ENCODE data around the gene APOH. TPM values are rescaled to one million over a fixed set of nuclear protein-coding genes. Genes with fewer than 3 reads are reported as not detected.

The APOH gene, protein sequence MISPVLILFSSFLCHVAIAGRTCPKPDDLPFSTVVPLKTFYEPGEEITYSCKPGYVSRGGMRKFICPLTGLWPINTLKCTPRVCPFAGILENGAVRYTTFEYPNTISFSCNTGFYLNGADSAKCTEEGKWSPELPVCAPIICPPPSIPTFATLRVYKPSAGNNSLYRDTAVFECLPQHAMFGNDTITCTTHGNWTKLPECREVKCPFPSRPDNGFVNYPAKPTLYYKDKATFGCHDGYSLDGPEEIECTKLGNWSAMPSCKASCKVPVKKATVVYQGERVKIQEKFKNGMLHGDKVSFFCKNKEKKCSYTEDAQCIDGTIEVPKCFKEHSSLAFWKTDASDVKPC
- total RNA-seq (2021; fragmentation: NEBNext Ultra II Directional; extraction: Animal tissue kit (Norgen Biotek cat#: 25700)) (not detected in 2 replicates), polyA plus RNA-seq (2011; rRNA removed) (not detected in 2 replicates), polyA minus RNA-seq (2011; rRNA and poly(A)+ RNA removed) (not detected in 2 replicates)
- polyA plus RNA-seq (2011; cell fraction: cytosol; rRNA removed) = 0.30 TPM
- polyA plus RNA-seq (2011; cell fraction: nucleus; rRNA removed) = not detected
- not detected in 4 replicates for polyA plus RNA-seq (2012, experiment 1 of 2)
- polyA plus RNA-seq (2012, experiment 2 of 2) = not detected
- not detected for polyA plus RNA-seq (2013, experiment 1 of 2)
- polyA plus RNA-seq (2013, experiment 2 of 2) = not detected
- polyA minus RNA-seq (2011; cell fraction: cytosol; rRNA and poly(A)+ RNA removed) = not detected
- polyA minus RNA-seq (2011; cell fraction: nucleus; rRNA and poly(A)+ RNA removed) = not detected
- long read RNA-seq, experiment 1 = 0 reads
- long read RNA-seq, experiment 2 = 0 reads

DNA sequence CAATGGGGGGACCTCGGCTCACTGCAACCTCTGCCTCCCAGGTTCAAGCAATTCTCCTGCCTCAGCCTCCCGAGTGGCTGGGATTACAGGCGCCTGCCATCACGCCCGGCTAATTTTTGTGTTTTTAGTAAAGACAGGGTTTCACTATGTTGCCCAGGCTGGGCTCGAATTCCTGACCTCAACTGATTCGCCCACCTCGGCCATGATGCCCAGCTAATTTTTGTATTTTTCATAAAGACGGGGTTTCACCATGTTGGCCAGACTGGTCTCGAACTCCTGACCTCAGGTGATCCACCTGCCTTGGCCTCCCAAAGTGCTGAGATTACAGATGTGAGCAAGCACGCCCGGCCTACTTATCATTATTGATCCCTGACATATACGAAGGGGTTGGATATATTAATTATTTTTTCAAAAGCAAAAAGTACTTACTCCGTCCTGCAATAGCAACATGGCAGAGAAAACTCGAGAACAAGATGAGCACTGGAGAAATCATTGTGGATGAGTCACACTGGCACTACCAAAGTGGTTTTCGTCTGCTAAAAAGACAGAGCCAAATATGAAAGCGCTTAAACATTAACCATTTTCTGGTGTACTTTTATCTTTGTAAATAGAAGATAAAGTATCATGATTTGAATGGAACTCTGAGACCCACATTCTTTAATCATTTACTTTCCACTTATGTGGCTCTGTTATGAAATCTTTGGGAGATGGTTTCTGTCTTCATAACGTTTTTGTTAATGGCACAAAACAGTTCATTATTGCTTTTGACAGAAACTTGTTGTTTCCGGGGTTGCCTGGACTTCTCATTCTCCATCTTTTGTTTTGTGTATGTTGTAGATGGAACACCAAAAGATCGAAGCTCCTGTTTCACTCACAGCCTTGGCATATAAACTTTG is at the start of gene APOH:
Gene APOH, minus strand, starts transcription at position 529 of the 896 bp plus-strand sequence. Its CDS starts 36 bp downstream, at position 493.
- H3K4ac ChIP-seq (replicated peaks; ENCODE audit: insufficient read length, low read depth, low read length) = no peak within 1 kb of the TSS
- no peak within 1 kb of the TSS for H3K4me2 ChIP-seq (ENCODE audit: insufficient read depth in 1 of 2, low read depth in 2 of 2, low read length in 2 of 2)
- H3K27ac ChIP-seq (ENCODE audit: low read depth, low read length) = no peak within 1 kb of the TSS
- no peaks in the 10 kb centered on the region for H3K79me2 ChIP-seq (ENCODE audit: control insufficient read depth in 1 of 2, insufficient read depth in 2 of 2, low read length in 2 of 2)
- no peak within 1 kb of the TSS for H2BK120ac ChIP-seq (replicated peaks; ENCODE audit: low read depth, low read length)
- H4K91ac ChIP-seq (replicated peaks; ENCODE audit: insufficient read length, low read length) = no peak within 1 kb of the TSS
- H3K36me3 ChIP-seq (ENCODE audit: control insufficient read depth in 2 of 4, insufficient read depth in 4 of 4, low read length in 3 of 4) = no peaks in the 10 kb centered on the region
- ChIA-PET POLR2A (ENCODE audit: partially characterized antibody) (no interaction called here), CTCF (ENCODE audit: partially characterized antibody) (interaction anchor here (1.1 kb wide), 1 partner anchor 495 kb away, joined by 3 read pairs; no protein-coding TSS in a partner anchor)
- no peak within 1 kb of the TSS for H3K14ac ChIP-seq (ENCODE audit: insufficient read length)
- 90% methylated on average over 20 of the region's 20 CpGs; no CpG with 5 or more reads in 1 of the 2 experiments for WGBS, 2 experiments (ENCODE audit: extremely low coverage in 1 of 2, insufficient coverage in 1 of 2, insufficient read length in 1 of 2, insufficient replicate concordance in 2 of 2, low coverage in 1 of 2, low lambda C conversion rate in 2 of 2, missing lambda C conversion rate in 1 of 2)
- H2BK5ac ChIP-seq (ENCODE audit: low read depth, low read length) = no peak within 1 kb of the TSS
- H3K23ac ChIP-seq (ENCODE audit: insufficient read length) = no peak within 1 kb of the TSS
- H3K27me3 ChIP-seq (replicated peaks in 1 of 4; ENCODE audit: control insufficient read depth in 3 of 4, extremely low read depth in 1 of 4, insufficient read depth in 3 of 4, low read length in 3 of 4) = no peaks in the 10 kb centered on the region
- H3K9ac ChIP-seq (replicated peaks in 1 of 4; ENCODE audit: extremely low read depth in 1 of 4, low read depth in 3 of 4, low read length in 3 of 4) = no peak within 1 kb of the TSS
- H3K9me3 ChIP-seq (ENCODE audit: insufficient read depth in 2 of 2, low read depth in 1 of 2, low read length in 1 of 2) = no peaks in the 10 kb centered on the region
- no peak within 1 kb of the TSS for H4K5ac ChIP-seq (ENCODE audit: insufficient read length, low read depth, low read length)
- no peak within 1 kb of the TSS for H2BK20ac ChIP-seq (ENCODE audit: low read length)
- H2BK15ac ChIP-seq (ENCODE audit: low read length) = no peak within 1 kb of the TSS
- DNase-seq (ENCODE audit: low read depth in 1 of 2, low spot score in 2 of 2) = no peak
- H3K18ac ChIP-seq (ENCODE audit: extremely low read depth, low read length) = no peak within 1 kb of the TSS
- H4K8ac ChIP-seq (ENCODE audit: extremely low read depth, insufficient read depth, low read length) = no peak within 1 kb of the TSS
- H4K20me1 ChIP-seq (replicated peaks in 1 of 2; ENCODE audit: control insufficient read depth in 1 of 2, insufficient read depth in 2 of 2, low read length in 2 of 2) = no peaks in the 10 kb centered on the region
- H3K56ac ChIP-seq (replicated peaks; ENCODE audit: insufficient read length, low read depth, low read length) = no peak within 1 kb of the TSS
- H3K79me1 ChIP-seq (ENCODE audit: low read depth, low read length) = no peaks in the 10 kb centered on the region
- H2BK12ac ChIP-seq (ENCODE audit: low read depth, low read length) = no peak within 1 kb of the TSS
- no peak within 1 kb of the TSS for H3K4me3 ChIP-seq (ENCODE audit: extremely low read depth in 1 of 4, insufficient read depth in 2 of 4, low read depth in 3 of 4, low read length in 4 of 4)
- peaks cover 3% of the 10 kb centered on the region; the same call in 1 of the 2 replicates for H3K23me2 ChIP-seq (ENCODE audit: low read depth, low read length)
- no peak for FAIRE-seq
- no peak within 1 kb of the TSS for H2AFZ ChIP-seq (ENCODE audit: low read length)
- no peaks in the 10 kb centered on the region for H3K4me1 ChIP-seq (replicated peaks in 1 of 4; ENCODE audit: control insufficient read depth in 3 of 4, insufficient read depth in 4 of 4, low read length in 3 of 4)
- no peak within 1 kb of the TSS for H2AK5ac ChIP-seq (ENCODE audit: low read depth, low read length)
- TF ChIP-seq GABPA (IDR thresholded peaks at IDR 0.05; ENCODE audit: borderline replicate concordance, insufficient read depth, low read length) (no peak), SUZ12 (IDR thresholded peaks at IDR 0.05; ENCODE audit: low read length) (no peak), PHF8 (conservative IDR thresholded peaks at IDR 0.05; ENCODE audit: low read depth, low read length) (no peak), POLR2AphosphoS5 (IDR thresholded peaks at IDR 0.05; ENCODE audit: low read depth, low read length) (no peak), YY1 (IDR thresholded peaks at IDR 0.05; ENCODE audit: low read depth, low read length) (no peak), TAF1 (IDR thresholded peaks at IDR 0.05; ENCODE audit: low read depth, low read length) (no peak), MAFK (IDR thresholded peaks at IDR 0.05; ENCODE audit: low read depth, low read length) (no peak), POU5F1 (IDR thresholded peaks at IDR 0.05; ENCODE audit: low read depth, low read length) (no peak), BRCA1 (IDR thresholded peaks at IDR 0.05; ENCODE audit: low read depth, low read length) (no peak), SP4 (IDR thresholded peaks at IDR 0.05; ENCODE audit: low read length) (no peak)

Measured in H1 (cell line).